Ovary (tissue), 3 donors: ENCODE results near the gene ATP10B.

Experiments used
- POLR2A ChIP-seq: fragments of 450-650 bp; IDR thresholded peaks from one replicate; pipeline ENCODE4 v1.6.1; 2017; ENCODE audit warnings: antibody characterized with exemption, mild to moderate bottlenecking, moderate library complexity
- TF ChIP-seq, protein P1 (sequence below), 3 donors: fragments of 450-650 bp in 2 of 3; fragments of 200-600 bp in 1 of 3; IDR thresholded peaks; one replicate each; pipeline versions ENCODE4 v1.5.1 to v1.8.0; 2016 to 2022; ENCODE audit warnings: antibody characterized with exemption in 3 of 3, mild to moderate bottlenecking in 1 of 3
- donor health status: DM: no; HTN: no; CAD: no.

DNA sequence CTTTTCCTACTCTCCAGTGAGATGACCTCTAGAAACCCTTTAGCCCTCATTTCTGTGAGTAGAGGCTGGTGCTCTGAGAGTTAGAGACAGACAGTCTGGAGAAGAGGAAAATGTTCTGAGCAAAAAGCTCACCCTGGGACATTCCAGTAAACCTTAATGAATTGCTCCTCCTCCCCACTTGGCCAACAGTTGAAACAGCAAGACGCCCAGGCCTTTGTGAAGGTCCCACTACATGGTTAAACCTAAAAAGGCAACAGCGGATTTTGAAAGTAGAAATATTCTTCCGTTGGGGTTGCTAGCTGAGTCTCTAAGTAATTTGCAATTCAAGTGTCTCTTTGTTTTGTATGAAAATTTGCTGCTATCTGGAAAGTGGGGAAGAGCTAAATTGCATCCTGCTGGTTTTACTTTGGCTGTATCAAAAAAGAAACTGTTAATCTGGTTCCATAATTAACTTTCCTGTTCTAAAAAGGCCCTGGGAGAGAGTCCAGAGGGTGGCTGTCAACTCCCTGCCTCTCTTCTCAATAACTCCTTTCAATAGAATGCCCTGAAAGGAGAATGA, 63.8 kb downstream of the ATP10B start:
- TF ChIP-seq POLR2A, result no peak
- TF ChIP-seq, protein P1, sequence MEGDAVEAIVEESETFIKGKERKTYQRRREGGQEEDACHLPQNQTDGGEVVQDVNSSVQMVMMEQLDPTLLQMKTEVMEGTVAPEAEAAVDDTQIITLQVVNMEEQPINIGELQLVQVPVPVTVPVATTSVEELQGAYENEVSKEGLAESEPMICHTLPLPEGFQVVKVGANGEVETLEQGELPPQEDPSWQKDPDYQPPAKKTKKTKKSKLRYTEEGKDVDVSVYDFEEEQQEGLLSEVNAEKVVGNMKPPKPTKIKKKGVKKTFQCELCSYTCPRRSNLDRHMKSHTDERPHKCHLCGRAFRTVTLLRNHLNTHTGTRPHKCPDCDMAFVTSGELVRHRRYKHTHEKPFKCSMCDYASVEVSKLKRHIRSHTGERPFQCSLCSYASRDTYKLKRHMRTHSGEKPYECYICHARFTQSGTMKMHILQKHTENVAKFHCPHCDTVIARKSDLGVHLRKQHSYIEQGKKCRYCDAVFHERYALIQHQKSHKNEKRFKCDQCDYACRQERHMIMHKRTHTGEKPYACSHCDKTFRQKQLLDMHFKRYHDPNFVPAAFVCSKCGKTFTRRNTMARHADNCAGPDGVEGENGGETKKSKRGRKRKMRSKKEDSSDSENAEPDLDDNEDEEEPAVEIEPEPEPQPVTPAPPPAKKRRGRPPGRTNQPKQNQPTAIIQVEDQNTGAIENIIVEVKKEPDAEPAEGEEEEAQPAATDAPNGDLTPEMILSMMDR (IDR thresholded peaks at IDR 0.05), result no peak
